Embryonic facial prominence (tissue), 1 donor: ENCODE results near the gene HDGFL2.

Experiments used
- DNase-seq: peaks from one replicate; pipeline ENCODE4 v3.0.0-alpha.2; 2016; ENCODE audit errors: extremely low spot score

The HDGFL2 gene

GRCh38 chr19:4472174-4472974 is at the start of gene HDGFL2:
HDGFL2 (plus strand) TSS chr19:4472297; CDS start chr19:4472351, 54 bp downstream.
- no peak for DNase-seq

GRCh38 chr19:4423416-4424126 is 48.5 kb upstream of the HDGFL2 start:
- no peak for DNase-seq

DNA sequence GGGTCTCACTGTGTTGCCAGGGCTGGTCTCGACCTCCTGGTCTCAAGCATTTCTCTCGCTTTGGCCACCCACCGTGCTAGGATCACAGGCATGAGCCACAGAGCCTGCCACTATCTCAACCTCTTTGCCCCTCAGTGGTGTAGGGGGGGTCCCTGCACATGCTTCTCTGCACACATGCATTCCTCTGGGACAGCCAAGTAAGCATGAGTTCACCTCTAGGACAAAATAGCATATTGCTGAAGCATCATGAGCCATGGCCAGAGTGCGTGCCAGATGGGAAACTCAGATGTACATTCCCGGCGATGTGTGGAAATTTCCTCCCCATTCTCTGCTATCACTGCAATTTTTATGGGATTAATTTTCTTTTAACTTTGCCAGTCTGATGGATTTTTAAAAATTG is 46.6 kb upstream of the HDGFL2 start:
- DNase-seq, result no peak

DNA sequence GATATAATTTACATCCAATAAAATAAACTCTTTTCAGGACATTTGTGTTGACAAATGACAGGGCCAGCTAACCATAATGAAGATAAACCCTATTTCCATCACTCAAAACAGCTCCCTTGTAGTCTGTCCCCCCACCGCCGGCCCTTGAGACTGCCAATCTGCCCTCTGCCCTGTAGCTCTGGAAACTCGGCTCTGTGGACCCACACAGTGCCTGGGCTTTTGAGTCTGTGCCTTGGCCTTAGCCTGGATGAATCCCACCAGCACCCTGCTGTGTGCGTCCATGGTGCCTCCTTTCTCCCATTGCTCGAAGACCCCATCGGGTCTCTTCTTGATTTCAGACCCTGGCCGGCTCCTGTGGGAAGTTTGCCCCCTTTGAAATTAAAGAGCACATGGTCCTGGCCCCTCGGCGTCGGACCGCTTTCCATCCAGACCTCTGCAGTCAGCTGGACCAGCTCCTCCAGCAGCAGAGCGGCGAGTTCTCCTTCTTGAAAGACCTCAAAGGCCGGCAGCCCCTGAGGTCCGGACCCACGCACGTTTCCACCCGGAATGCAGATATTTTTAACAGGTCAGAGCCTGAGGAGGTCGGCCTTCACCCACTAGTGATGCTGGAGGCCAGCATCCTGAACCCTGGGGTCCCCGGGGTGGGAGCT is 43.6 kb upstream of the HDGFL2 start:
- no peak for DNase-seq

- DNase-seq, result no peak
Observed at GRCh38 chr19:4429256-4429655, 42.8 kb upstream of the HDGFL2 start.

DNA sequence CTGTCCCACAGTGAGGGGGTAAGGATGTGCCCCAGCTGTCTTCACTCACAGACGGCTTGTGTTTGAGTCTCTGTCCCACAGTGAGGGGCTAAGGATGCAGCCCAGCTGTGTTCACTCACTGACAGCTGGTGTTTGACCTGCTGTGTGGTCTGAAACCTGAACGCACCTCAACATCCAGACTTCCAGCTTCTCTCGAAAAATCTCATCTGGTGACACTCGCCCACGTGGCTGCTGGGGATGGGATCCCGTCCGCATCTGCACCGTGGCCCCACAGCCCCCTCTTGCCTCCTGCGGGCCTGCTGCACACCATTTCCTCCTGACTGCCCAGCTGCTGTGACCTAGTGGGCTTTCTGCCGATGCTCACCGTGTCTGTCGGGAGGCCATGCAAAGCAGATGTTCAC is 42.3 kb upstream of the HDGFL2 start:
- no peak for DNase-seq

GRCh38 chr19:4430760-4431159 is 41.3 kb upstream of the HDGFL2 start:
- DNase-seq, result no peak

GRCh38 chr19:4431296-4431695 is 40.8 kb upstream of the HDGFL2 start:
- no peak for DNase-seq

- DNase-seq, result no peak
Observed at GRCh38 chr19:4431808-4432674, 40.1 kb upstream of the HDGFL2 start.

GRCh38 chr19:4432918-4433506 is 39.1 kb upstream of the HDGFL2 start:
- DNase-seq, result no peak

- DNase-seq, result no peak
Observed at GRCh38 chr19:4434391-4434790, 37.7 kb upstream of the HDGFL2 start.

- no peak for DNase-seq
Observed at GRCh38 chr19:4436231-4436630, 35.9 kb upstream of the HDGFL2 start.

DNA sequence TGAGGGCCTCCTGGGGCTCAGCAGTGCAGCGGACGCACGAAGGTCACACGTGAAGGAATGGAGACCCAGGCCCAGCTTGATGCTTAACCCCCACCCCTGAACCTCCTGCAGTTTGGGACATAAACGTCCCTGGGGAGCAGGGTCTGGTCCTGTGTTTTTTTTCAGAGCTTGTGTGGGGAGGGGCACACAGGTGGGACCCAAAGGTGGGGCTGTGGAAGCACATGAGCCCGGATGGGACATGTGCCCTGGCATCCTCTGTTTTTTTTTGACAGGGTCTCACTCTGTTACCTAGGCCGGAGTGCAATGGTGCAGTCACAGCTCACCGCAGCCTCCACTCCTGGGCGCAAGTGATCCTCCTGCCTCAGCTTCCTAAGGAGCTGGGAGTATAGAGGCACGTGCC is 35.0 kb upstream of the HDGFL2 start:
- DNase-seq, result no peak

DNA sequence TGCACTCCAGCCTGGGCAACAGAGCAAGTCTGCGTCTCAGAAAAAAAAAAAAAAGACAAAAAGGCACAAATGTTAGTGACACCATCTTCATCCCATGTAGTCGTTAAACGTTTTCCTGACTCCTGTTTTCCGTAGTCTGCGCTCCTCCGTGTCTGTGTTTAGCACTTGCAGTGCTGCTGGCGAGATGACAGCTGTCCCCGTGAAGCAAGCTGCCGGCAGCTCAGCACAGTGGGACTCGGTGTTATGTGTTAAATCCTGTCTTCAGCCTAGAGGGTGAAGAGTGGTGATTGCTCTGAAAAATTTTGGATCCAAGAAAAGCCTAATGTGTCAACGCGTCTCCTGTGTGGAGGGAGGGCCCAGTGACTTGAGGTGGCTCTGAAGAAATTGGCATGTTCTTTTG is 32.9 kb upstream of the HDGFL2 start:
- no peak for DNase-seq

DNA sequence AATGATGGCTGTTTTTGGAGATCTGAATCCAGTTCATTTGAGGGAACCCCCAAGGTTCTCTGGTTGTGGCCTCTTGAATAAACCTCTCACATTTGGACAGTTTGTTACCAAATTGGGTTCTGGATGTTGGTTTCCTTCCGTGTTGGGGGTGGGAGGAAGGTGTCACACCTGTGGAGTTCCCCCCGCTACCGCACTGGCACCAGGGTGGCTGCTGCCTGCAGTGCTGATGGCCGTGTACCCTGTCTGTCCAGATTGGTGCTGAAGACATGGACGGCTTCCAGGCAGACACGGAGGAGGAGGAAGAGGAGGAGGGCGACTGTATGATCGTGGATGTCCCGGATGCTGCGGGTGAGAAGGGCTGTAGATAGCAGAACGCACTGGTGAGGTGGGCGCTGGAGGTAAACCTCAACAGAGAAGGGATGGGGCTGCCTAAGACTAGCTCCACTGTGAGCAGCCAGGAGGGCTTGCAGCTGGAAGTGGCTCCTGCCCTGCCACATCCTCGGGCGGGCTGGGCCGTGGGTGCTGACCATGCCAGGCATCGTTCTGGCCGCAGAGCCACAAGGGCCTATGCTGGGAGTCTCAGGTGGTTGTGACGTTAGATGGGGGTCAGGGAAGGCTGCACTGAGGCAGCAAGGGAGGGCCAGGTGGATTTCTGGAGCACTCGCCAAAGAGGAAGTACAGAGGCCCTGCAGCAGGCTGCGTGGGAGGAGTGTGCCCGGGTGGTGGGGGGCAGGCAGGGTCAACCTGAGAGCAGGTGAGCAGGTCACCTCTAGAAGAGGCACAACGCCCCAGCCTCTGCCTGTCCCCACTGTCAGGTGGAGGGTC is 29.9 kb upstream of the HDGFL2 start:
- no peak for DNase-seq

- DNase-seq, result no peak
Observed at GRCh38 chr19:4442819-4443146, 29.3 kb upstream of the HDGFL2 start.

GRCh38 chr19:4443188-4443587 is 28.9 kb upstream of the HDGFL2 start:
- no peak for DNase-seq

GRCh38 chr19:4443966-4444764 is 27.9 kb upstream of the HDGFL2 start:
- no peak for DNase-seq

GRCh38 chr19:4444765-4445741 is 27.0 kb upstream of the HDGFL2 start:
- no peak for DNase-seq
